HepG2 (cell line): Measurements from ENCODE around the gene CIAPIN1. TPM values are rescaled to one million over a fixed set of nuclear protein-coding genes. Genes with fewer than 3 reads are reported as not detected.

Experiments used
- ARID2 ChIP-seq: sonication (generic); formaldehyde crosslinking; IDR thresholded peaks from 2 replicates; pipeline ENCODE4 v1.8.1; 2022; ENCODE audit warnings: mild to moderate bottlenecking, missing genetic modification reagents, borderline replicate concordance
- ELF1 ChIP-seq: sonication (generic); formaldehyde crosslinking; IDR thresholded peaks from 2 replicates; pipeline ENCODE4 v1.4.0; 2020; ENCODE audit warnings: missing genetic modification reagents
- EZH2 ChIP-seq: conservative IDR thresholded peaks from 2 replicates; pipeline ENCODE4 v1.6.1; 2012; ENCODE audit warnings: mild to moderate bottlenecking, low read depth, low read length, moderate library complexity
- JDP2 ChIP-seq: sonication (generic); formaldehyde crosslinking; IDR thresholded peaks from 2 replicates; pipeline ENCODE4 v1.8.1; 2022; ENCODE audit warnings: missing genetic modification reagents, borderline replicate concordance
- MAFG ChIP-seq: sonication (generic); formaldehyde crosslinking; IDR thresholded peaks from 2 replicates; pipeline ENCODE4 v1.5.1; 2020; ENCODE audit warnings: mild to moderate bottlenecking, missing genetic modification reagents
- MEF2D ChIP-seq: sonication (generic); formaldehyde crosslinking; IDR thresholded peaks from 2 replicates; pipeline ENCODE4 v1.5.1; 2020; ENCODE audit warnings: mild to moderate bottlenecking, missing genetic modification reagents
- NFE2L2 ChIP-seq: fragments of 150-350 bp; IDR thresholded peaks from 2 replicates; pipeline ENCODE4 v1.6.1; 2014; ENCODE audit warnings: low read length
- NR2F1 ChIP-seq, 2 experiments: fragments of 450-650 bp in 1 of 2; formaldehyde crosslinking in 1 of 2; IDR thresholded peaks; 2 replicates each; pipeline versions ENCODE4 v1.5.0 to v1.6.1; 2016 to 2020; ENCODE audit warnings: mild to moderate bottlenecking in 1 of 2, missing compliant biosample characterization in 1 of 2, missing genetic modification reagents in 1 of 2, moderate library complexity in 1 of 2
- POGZ ChIP-seq: sonication (generic); formaldehyde crosslinking; IDR thresholded peaks from 2 replicates; pipeline ENCODE4 v1.4.0; 2020; ENCODE audit warnings: mild to moderate bottlenecking, missing genetic modification reagents
- ZFP37 ChIP-seq: sonication (generic); formaldehyde crosslinking; IDR thresholded peaks from 2 replicates; pipeline ENCODE4 v1.4.0; 2020; ENCODE audit warnings: missing genetic modification reagents, borderline replicate concordance
- ZNF207 ChIP-seq: fragments of 450-650 bp; IDR thresholded peaks from 2 replicates; pipeline ENCODE4 v1.6.1; 2016; ENCODE audit warnings: antibody characterized with exemption, borderline replicate concordance
- ZNF367 ChIP-seq: sonication (generic); formaldehyde crosslinking; IDR thresholded peaks from 2 replicates; pipeline ENCODE4 v1.4.0; 2020; ENCODE audit warnings: missing genetic modification reagents, borderline replicate concordance
- ZNF530 ChIP-seq: sonication (generic); formaldehyde crosslinking; IDR thresholded peaks from 2 replicates; pipeline ENCODE4 v1.5.0; 2020; ENCODE audit warnings: low read depth, mild to moderate bottlenecking, missing genetic modification reagents
- ZNF549 ChIP-seq: sonication (generic); formaldehyde crosslinking; IDR thresholded peaks from 2 replicates; pipeline ENCODE4 v1.5.0; 2020; ENCODE audit warnings: missing genetic modification reagents
- polyA plus RNA-seq, 8 experiments: library from polyadenylated mRNA; depleted of rRNA in 3 of 8; stranded (reverse) in 7 of 8; unstranded in 1 of 8; fragments of >200 nt; fragmentation: Illumina TruSeq in 4 of 8; extraction: Trizol in 4 of 8; gene quantifications; 2 replicates each; pipeline versions ENCODE4 v1.2.1 to v1.2.3, GENCODE V29; 2011 to 2016; ENCODE audit warnings: low read depth in 4 of 8, missing spikeins in 1 of 8, mixed read lengths in 1 of 8; ENCODE audit not compliant: insufficient read depth in 1 of 8
- total RNA-seq, 5 experiments: library from RNA; depleted of rRNA; stranded (reverse); fragments of >200 nt; fragmentation: Illumina TruSeq; extraction: Trizol; gene quantifications; 2 replicates each; pipeline ENCODE4 v1.2.3, GENCODE V29; 2016; ENCODE audit warnings: low read depth in 1 of 5
- TF ChIP-seq, protein P1 (sequence below): sonication (generic); formaldehyde crosslinking; IDR thresholded peaks from 2 replicates; pipeline ENCODE4 v1.4.0; 2020; ENCODE audit warnings: low read depth, missing genetic modification reagents
- TF ChIP-seq, protein P2 (sequence below): IDR thresholded peaks from 2 replicates; pipeline ENCODE4 v1.6.1; 2016; ENCODE audit warnings: low read depth, missing genetic modification reagents, missing compliant biosample characterization
- TF ChIP-seq, protein P3 (sequence below): sonication (generic); formaldehyde crosslinking; IDR thresholded peaks from 2 replicates; pipeline ENCODE4 v1.5.0; 2020; ENCODE audit warnings: mild to moderate bottlenecking, missing genetic modification reagents

Gene CIAPIN1
- total and polyA plus RNA-seq, 2 of the 13 experiments (the other 11 are each of a cell fraction or from before 2014, with no cell fraction given), result 69.3 to 89.7 TPM

DNA sequence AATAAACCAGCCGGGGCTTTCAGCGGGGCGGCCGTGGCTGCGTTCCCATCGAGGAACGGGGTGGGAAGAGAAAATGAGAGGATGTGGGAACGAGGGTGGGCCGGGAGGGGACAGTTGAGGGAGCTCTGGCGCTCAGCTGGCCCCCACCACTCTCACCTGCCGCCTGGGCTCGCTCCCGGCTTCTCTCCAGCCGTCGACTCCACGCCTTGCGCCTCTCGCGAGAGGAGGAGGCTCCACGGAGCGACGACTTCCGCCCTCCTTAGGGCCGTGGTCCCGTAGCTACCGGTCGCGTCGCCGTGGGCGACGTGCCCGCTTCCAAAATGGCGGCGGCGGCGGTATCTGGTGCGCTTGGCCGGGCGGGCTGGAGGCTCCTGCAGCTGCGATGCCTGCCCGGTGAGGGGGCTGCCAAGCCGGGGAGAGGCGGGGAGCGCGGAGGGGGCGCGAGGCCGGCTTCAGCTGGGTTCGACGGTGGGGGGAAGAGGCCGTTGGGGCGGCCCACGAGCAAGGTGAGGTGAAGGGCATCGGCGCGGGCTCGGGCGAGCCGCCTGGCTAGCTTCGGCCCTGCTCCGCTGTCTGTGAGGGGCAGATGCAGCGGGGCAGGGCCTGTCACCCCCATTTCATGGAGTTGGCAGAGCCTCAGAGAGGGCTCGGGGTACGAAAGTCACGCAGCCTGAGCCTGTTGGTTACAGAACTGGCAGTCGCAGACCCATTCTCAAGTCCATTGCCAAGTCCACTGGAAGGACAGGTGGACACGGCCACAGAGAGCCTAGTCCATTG, at the start of gene CIAPIN1, which contains the start of gene COQ9 (continued):
- TF ChIP-seq, protein P1, sequence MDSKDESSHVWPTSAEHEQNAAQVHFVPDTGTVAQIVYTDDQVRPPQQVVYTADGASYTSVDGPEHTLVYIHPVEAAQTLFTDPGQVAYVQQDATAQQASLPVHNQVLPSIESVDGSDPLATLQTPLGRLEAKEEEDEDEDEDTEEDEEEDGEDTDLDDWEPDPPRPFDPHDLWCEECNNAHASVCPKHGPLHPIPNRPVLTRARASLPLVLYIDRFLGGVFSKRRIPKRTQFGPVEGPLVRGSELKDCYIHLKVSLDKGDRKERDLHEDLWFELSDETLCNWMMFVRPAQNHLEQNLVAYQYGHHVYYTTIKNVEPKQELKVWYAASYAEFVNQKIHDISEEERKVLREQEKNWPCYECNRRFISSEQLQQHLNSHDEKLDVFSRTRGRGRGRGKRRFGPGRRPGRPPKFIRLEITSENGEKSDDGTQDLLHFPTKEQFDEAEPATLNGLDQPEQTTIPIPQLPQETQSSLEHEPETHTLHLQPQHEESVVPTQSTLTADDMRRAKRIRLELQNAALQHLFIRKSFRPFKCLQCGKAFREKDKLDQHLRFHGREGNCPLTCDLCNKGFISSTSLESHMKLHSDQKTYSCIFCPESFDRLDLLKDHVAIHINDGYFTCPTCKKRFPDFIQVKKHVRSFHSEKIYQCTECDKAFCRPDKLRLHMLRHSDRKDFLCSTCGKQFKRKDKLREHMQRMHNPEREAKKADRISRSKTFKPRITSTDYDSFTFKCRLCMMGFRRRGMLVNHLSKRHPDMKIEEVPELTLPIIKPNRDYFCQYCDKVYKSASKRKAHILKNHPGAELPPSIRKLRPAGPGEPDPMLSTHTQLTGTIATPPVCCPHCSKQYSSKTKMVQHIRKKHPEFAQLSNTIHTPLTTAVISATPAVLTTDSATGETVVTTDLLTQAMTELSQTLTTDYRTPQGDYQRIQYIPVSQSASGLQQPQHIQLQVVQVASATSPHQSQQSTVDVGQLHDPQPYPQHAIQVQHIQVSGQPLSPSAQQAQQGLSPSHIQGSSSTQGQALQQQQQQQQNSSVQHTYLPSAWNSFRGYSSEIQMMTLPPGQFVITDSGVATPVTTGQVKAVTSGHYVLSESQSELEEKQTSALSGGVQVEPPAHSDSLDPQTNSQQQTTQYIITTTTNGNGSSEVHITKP (CRISPR knock-in tag), result no peak
- peak in 1 of 2 experiments; percentile 11; a peak in 1 of 4 replicates for TF ChIP-seq NR2F1 (CRISPR knock-in tag; IDR thresholded peaks at IDR 0.05)
- peak; percentile 99 for TF ChIP-seq ELF1 (CRISPR knock-in tag)
- TF ChIP-seq ZNF367 (CRISPR knock-in tag), result no peak
- TF ChIP-seq POGZ (CRISPR knock-in tag), result peak; percentile 92
- peak; percentile 94 for TF ChIP-seq MEF2D (CRISPR knock-in tag)
- TF ChIP-seq ZFP37 (CRISPR knock-in tag), result peak; percentile 67
- no peak for TF ChIP-seq EZH2
- TF ChIP-seq, protein P2, sequence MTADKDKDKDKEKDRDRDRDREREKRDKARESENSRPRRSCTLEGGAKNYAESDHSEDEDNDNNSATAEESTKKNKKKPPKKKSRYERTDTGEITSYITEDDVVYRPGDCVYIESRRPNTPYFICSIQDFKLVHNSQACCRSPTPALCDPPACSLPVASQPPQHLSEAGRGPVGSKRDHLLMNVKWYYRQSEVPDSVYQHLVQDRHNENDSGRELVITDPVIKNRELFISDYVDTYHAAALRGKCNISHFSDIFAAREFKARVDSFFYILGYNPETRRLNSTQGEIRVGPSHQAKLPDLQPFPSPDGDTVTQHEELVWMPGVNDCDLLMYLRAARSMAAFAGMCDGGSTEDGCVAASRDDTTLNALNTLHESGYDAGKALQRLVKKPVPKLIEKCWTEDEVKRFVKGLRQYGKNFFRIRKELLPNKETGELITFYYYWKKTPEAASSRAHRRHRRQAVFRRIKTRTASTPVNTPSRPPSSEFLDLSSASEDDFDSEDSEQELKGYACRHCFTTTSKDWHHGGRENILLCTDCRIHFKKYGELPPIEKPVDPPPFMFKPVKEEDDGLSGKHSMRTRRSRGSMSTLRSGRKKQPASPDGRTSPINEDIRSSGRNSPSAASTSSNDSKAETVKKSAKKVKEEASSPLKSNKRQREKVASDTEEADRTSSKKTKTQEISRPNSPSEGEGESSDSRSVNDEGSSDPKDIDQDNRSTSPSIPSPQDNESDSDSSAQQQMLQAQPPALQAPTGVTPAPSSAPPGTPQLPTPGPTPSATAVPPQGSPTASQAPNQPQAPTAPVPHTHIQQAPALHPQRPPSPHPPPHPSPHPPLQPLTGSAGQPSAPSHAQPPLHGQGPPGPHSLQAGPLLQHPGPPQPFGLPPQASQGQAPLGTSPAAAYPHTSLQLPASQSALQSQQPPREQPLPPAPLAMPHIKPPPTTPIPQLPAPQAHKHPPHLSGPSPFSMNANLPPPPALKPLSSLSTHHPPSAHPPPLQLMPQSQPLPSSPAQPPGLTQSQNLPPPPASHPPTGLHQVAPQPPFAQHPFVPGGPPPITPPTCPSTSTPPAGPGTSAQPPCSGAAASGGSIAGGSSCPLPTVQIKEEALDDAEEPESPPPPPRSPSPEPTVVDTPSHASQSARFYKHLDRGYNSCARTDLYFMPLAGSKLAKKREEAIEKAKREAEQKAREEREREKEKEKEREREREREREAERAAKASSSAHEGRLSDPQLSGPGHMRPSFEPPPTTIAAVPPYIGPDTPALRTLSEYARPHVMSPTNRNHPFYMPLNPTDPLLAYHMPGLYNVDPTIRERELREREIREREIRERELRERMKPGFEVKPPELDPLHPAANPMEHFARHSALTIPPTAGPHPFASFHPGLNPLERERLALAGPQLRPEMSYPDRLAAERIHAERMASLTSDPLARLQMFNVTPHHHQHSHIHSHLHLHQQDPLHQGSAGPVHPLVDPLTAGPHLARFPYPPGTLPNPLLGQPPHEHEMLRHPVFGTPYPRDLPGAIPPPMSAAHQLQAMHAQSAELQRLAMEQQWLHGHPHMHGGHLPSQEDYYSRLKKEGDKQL, result peak; percentile 57; the same call in 1 of the 2 replicates
- no peak for TF ChIP-seq ZNF549
- TF ChIP-seq, protein P3, sequence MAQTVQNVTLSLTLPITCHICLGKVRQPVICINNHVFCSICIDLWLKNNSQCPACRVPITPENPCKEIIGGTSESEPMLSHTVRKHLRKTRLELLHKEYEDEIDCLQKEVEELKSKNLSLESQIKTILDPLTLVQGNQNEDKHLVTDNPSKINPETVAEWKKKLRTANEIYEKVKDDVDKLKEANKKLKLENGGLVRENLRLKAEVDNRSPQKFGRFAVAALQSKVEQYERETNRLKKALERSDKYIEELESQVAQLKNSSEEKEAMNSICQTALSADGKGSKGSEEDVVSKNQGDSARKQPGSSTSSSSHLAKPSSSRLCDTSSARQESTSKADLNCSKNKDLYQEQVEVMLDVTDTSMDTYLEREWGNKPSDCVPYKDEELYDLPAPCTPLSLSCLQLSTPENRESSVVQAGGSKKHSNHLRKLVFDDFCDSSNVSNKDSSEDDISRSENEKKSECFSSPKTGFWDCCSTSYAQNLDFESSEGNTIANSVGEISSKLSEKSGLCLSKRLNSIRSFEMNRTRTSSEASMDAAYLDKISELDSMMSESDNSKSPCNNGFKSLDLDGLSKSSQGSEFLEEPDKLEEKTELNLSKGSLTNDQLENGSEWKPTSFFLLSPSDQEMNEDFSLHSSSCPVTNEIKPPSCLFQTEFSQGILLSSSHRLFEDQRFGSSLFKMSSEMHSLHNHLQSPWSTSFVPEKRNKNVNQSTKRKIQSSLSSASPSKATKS (CRISPR knock-in tag), result peak; percentile 25; the same call in 1 of the 2 replicates
- no peak; the same call in 1 of the 2 replicates for TF ChIP-seq ARID2 (CRISPR knock-in tag)
- no peak for TF ChIP-seq ZNF530
- TF ChIP-seq ZNF207, result no peak
- TF ChIP-seq NFE2L2, result no peak
- TF ChIP-seq MAFG (CRISPR knock-in tag), result no peak
- 0 out of 2 replicates have a peak, but pooled peaks have one; percentile 21 for TF ChIP-seq JDP2 (CRISPR knock-in tag)
